Cardiac muscle cell (in vitro differentiated cells and primary cell): ENCODE results near the gene DPEP2. TPM values are rescaled to one million over a fixed set of nuclear protein-coding genes. Genes with fewer than 3 reads are reported as not detected.

Source experiments
- DNase-seq, 2 donors: peaks; one replicate each; pipeline versions ENCODE4 v3.0.0 to v3.0.0-alpha.2; 2010 to 2017; ENCODE audit warnings: low read depth in 1 of 2, low spot score in 1 of 2
- H3K27ac ChIP-seq: fragments of 200-600 bp; sonication (generic); 2 replicates; pipeline ENCODE4 v1.5.1; 2016
- H3K27me3 ChIP-seq: fragments of 200-600 bp; sonication (generic); 2 replicates; pipeline ENCODE4 v1.6.0; 2016; ENCODE audit warnings: control low read depth
- H3K36me3 ChIP-seq: fragments of 200-600 bp; sonication (generic); 2 replicates; pipeline ENCODE4 v1.5.1; 2016; ENCODE audit warnings: control low read depth
- H3K4me1 ChIP-seq: fragments of 200-600 bp; sonication (generic); 2 replicates; pipeline ENCODE4 v1.8.1; 2017; ENCODE audit warnings: low read depth, mild to moderate bottlenecking, mixed run types
- H3K4me3 ChIP-seq: fragments of 200-600 bp; sonication (generic); 2 replicates; pipeline ENCODE4 v1.5.1; 2016; ENCODE audit warnings: mild to moderate bottlenecking
- H3K9me3 ChIP-seq: fragments of 200-600 bp; sonication (generic); 2 replicates; pipeline ENCODE4 v1.5.1; 2017; ENCODE audit warnings: low read depth, mild to moderate bottlenecking, control low read depth
- polyA plus RNA-seq: library from polyadenylated mRNA; unstranded; fragments of >200 nt; fragmentation: Nextera tagmentation; extraction: Ambion mirVana; gene quantifications from 2 replicates; pipeline ENCODE4 v1.2.1, GENCODE V29; 2016
- total RNA-seq: library from RNA; depleted of rRNA; stranded (reverse); fragments of >200 nt; gene quantifications from 2 replicates; pipeline ENCODE4 v1.2.3, GENCODE V29; 2016
- TF ChIP-seq, protein P1 (sequence below): IDR thresholded peaks from 2 replicates; pipeline ENCODE4 v1.5.1; 2012; ENCODE audit warnings: low read depth, mild to moderate bottlenecking, low read length

DPEP2 gene
- total and polyA plus RNA-seq, 2 experiments from 2014 or later: not detected

DNA sequence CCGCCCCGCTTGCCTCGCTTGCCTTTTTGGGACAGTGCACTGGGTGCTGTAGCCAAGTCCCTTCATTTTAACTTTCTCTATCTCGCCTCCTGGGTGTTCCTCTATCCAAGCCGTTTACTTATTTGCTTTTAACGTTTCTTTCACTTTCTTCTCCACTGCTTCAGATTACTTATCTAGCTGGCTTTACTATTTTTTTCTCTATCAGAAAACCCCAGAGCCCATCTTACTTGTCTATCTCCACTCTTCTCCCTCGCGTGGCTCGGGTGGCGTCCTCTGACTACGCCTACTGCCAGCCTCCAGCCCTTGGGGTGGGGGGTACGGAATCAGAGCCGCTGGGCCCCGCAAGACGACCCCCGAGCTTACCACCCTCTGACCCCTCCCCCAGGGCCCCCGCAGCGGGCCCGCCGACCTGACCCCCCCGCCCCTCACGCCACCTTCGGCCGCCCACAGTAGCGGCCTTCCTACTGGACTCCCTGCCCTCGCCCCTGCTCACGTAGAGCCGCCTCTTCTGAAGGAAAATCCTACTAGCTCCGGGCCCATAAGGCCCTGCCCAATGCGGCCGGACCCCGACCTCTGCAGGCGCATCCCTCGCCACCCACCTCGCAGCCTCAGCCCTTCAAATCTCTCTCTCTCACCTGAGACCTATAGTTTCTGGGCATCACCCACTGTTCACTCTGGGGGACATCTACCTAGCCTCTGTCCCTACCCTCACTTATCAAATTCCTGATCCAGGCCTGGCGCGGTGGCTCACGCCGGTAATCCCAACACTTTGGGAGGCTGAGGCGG, 29.8 kb downstream of the DPEP2 start:
- H3K27me3 ChIP-seq: no peaks in the 10 kb centered on the region
- TF ChIP-seq, protein P1, sequence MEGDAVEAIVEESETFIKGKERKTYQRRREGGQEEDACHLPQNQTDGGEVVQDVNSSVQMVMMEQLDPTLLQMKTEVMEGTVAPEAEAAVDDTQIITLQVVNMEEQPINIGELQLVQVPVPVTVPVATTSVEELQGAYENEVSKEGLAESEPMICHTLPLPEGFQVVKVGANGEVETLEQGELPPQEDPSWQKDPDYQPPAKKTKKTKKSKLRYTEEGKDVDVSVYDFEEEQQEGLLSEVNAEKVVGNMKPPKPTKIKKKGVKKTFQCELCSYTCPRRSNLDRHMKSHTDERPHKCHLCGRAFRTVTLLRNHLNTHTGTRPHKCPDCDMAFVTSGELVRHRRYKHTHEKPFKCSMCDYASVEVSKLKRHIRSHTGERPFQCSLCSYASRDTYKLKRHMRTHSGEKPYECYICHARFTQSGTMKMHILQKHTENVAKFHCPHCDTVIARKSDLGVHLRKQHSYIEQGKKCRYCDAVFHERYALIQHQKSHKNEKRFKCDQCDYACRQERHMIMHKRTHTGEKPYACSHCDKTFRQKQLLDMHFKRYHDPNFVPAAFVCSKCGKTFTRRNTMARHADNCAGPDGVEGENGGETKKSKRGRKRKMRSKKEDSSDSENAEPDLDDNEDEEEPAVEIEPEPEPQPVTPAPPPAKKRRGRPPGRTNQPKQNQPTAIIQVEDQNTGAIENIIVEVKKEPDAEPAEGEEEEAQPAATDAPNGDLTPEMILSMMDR: no peak
- no peak overlapping the region for H3K4me3 ChIP-seq
- no peak for DNase-seq
- H3K27ac ChIP-seq: no peak overlapping the region
- H3K9me3 ChIP-seq: no peaks in the 10 kb centered on the region
- H3K4me1 ChIP-seq: peaks cover 7% of the 10 kb centered on the region
- no peaks in the 10 kb centered on the region for H3K36me3 ChIP-seq

DNA sequence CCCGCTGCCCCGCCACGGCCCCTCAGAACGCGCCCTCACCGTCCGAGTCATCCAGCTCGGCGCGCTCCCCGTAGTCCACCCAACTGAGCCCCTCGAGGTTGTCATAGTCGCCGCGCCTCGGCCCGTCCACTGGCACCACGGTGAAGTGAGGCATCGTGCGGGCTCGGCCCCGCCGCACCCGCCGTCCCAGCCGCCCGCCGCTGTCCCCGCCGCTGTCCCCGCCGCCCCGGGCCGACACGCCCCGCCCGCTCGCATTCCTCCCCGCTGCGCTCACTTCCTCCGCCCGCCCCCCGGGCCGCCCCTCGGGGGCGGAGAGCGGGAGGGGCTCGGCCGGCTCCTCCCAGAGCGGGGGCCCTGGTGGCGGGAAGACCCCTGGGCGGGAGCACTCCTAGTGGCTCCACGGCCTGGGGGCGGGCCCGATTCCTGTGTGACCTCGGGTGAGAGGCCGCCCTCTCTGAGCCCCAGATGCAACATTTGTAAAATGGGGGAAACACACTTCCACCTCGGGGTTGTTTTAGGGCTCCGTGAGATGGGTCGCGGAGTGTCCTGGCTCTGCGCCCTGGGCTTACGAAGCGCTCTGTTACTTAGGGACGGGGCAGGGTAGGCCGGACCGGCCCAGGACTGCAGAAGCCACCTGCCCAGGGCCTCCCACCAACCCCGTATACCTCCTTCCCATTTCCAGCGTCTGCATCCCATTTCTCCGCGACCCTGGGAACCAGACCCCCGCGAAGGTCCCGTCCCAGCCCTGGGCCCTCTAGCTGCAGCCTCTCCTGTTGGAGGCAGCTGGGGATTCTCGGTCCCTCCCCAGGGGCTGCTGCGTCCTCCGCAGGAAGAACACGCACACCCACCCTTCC, 30.7 kb downstream of the DPEP2 start, which contains the start of gene SLC12A4:
Gene SLC12A4, minus strand, starts transcription at position 238 of the 854 bp plus-strand sequence. Its CDS starts 84 bp downstream, at position 154.
- TF ChIP-seq, protein P1: no peak
- DNase-seq: peak; percentile 82 to 85
- Histone ChIP-seq H3K27ac (peak within 1 kb of the TSS; percentile 56), H3K9me3 (no peaks in the 10 kb centered on the region), H3K36me3 (no peaks in the 10 kb centered on the region), H3K27me3 (no peaks in the 10 kb centered on the region), H3K4me3 (peak within 1 kb of the TSS; percentile 81), H3K4me1 (peaks cover 7% of the 10 kb centered on the region)

DNA sequence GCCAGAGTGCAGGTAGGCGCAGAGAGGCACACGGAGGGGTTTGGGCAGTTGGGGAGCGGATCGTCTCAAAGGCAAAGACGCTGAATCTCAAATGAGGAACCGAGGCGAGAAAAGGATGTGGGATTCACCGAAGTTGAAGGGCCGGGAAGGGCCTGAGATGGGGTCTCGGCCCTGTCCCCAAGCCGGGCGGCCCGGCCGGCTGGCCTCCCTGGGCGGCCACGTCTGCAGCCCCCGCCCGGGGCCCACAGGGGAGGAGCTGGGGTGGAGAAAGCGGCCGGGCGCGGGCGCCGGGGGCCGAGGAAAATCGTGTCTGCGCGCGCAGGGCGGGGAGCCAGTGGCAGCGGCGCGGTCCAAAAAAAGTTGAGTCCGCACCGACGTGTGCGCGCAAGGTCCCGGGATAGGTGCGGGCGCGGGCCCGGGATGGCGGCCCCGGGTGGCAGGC, 31.3 kb downstream of the DPEP2 start:
- H3K4me1 ChIP-seq: peaks cover 7% of the 10 kb centered on the region
- no peaks in the 10 kb centered on the region for H3K36me3 ChIP-seq
- no peaks in the 10 kb centered on the region for H3K27me3 ChIP-seq
- H3K27ac ChIP-seq: peak overlapping the region; percentile 56
- no peaks in the 10 kb centered on the region for H3K9me3 ChIP-seq
- TF ChIP-seq, protein P1: no peak
- peak in 1 of 2 donors; percentile 35 for DNase-seq
- peak overlapping the region; percentile 81 for H3K4me3 ChIP-seq

DNA sequence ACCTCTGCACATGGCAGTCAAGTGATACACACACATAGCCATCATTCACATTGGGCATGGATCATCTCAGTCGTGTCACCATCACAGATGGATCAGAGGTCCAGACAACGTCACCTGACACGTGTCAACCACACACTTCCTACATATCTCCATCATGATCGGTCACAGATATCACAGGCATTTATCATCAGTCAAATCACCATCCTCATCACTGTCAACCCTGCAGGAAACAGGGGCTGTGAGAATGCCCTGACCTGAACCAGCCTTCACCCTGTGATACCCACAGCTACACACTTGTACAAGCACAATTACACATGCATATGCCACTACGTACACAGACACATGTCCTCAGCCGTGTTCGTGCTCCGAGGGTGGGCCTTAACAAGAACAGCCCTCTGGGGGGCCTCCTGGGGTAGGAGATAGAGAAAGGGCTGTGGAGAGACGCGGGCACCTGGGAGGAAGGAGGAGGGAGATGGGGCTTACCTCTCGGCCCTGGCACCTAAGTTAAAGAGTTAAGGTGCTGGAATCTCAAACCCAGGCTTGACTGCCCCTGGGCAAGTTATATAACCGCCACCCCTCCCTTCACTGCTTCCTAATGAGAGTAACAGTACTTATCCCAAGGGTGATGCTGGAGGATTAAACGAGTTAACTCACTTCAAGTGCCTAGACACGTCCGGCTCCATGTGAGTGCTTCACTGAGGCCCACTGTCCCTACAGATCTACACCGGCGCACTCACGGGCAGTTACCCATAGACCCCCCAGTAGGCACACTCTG, 31.9 kb downstream of the DPEP2 start:
- Histone ChIP-seq H3K4me3 (peak overlapping the region; percentile 81), H3K27ac (no peak overlapping the region), H3K36me3 (no peaks in the 10 kb centered on the region), H3K9me3 (no peaks in the 10 kb centered on the region), H3K27me3 (no peaks in the 10 kb centered on the region), H3K4me1 (peaks cover 7% of the 10 kb centered on the region)
- peak in 1 of 2 donors; percentile 34 for DNase-seq
- TF ChIP-seq, protein P1: no peak
